Esophagus muscularis mucosa (tissue), 4 donors: ENCODE results near the gene DACH2. TPM values are rescaled to one million over a fixed set of nuclear protein-coding genes. Genes with fewer than 3 reads are reported as not detected.

Experiments used
- DNase-seq: peaks from one replicate; pipeline ENCODE4 v3.0.0-alpha.2; 2017; ENCODE audit errors: extremely low spot score
- H3K27ac ChIP-seq, 4 donors: fragments of 200-600 bp; sonication (generic); replicated peaks in 1 of 4; 1 replicate in 3 of 4; 2 replicates in 1 of 4; pipeline ENCODE4 v1.5.1; 2016 to 2019; ENCODE audit warnings: mild to moderate bottlenecking in 1 of 4
- H3K27me3 ChIP-seq, 4 donors: fragments of 200-600 bp; sonication (generic); one replicate each; pipeline versions ENCODE4 v1.5.1 to v1.6.0; 2016 to 2019
- H3K36me3 ChIP-seq, 4 donors: fragments of 200-600 bp; sonication (generic); one replicate each; pipeline ENCODE4 v1.5.1; 2016 to 2019
- H3K4me1 ChIP-seq, 4 donors: fragments of 200-600 bp; sonication (generic); one replicate each; pipeline ENCODE4 v1.5.1; 2016 to 2019
- H3K4me3 ChIP-seq, 4 donors: fragments of 200-600 bp; sonication (generic); 1 replicate in 2 of 4; 2 replicates in 2 of 4; pipeline ENCODE4 v1.5.1; 2016 to 2019; ENCODE audit warnings: mild to moderate bottlenecking in 4 of 4, moderate library complexity in 1 of 4
- H3K9me3 ChIP-seq, 4 donors: fragments of 200-600 bp; sonication (generic); 1 replicate in 3 of 4; 2 replicates in 1 of 4; pipeline ENCODE4 v1.5.1; 2016 to 2019
- CTCF ChIP-seq, 3 experiments: fragments of 200-600 bp in 2 of 3; fragments of 450-650 bp in 1 of 3; sonication (generic) in 2 of 3; IDR thresholded peaks; one replicate each; pipeline ENCODE4 v1.5.1; 2017 to 2019; ENCODE audit warnings: antibody characterized with exemption in 3 of 3, mild to moderate bottlenecking in 2 of 3, moderate library complexity in 1 of 3
- EP300 ChIP-seq: sonication (generic); formaldehyde crosslinking; IDR thresholded peaks from one replicate; pipeline ENCODE4 v1.6.1; 2017; ENCODE audit warnings: antibody characterized with exemption
- POLR2A ChIP-seq: fragments of 450-650 bp; IDR thresholded peaks from one replicate; pipeline ENCODE4 v1.6.1; 2017; ENCODE audit warnings: antibody characterized with exemption, moderate library complexity, mild to moderate bottlenecking, low read depth
- POLR2AphosphoS5 ChIP-seq, 2 donors: sonication (generic); formaldehyde crosslinking; IDR thresholded peaks; one replicate each; pipeline ENCODE4 v1.6.1; 2017; ENCODE audit warnings: antibody characterized with exemption in 2 of 2
- WGBS: methylation state at CpG from one replicate; pipeline ENCODE4 v1.1.5; 2018; 5-methylcytosine and 5-hydroxymethylcytosine counted together
- intact Hi-C: fragments of 100-400 bp; cut with DNase I; formaldehyde crosslinking; loops from one replicate; pipeline ENCODE4 v1.15.1; 2023
- total RNA-seq, 4 donors: library from RNA; depleted of rRNA; stranded (reverse); fragments of >200 nt; gene quantifications; one replicate each; pipeline versions ENCODE4 v1.1.0 to v1.2.1, GENCODE V29; 2016

Gene DACH2
- total RNA-seq, 4 donors from 2014 or later: 0.39 TPM; not detected in 3

- H3K9me3 ChIP-seq: no peaks in the 10 kb centered on the region
- no peaks in the 10 kb centered on the region for H3K36me3 ChIP-seq
- WGBS: 89% methylated on average over 3 of the region's 3 CpGs
- no peak overlapping the region for H3K4me3 ChIP-seq
- no peak for TF ChIP-seq CTCF (IDR thresholded peaks at IDR 0.05)
- TF ChIP-seq POLR2A: no peak
- no peak for TF ChIP-seq EP300
- no peak for TF ChIP-seq POLR2AphosphoS5 (IDR thresholded peaks at IDR 0.05)
- intact Hi-C loops: no loop called here
- DNase-seq: no peak
- no peak overlapping the region for H3K27ac ChIP-seq
- H3K4me1 ChIP-seq: no peaks in the 10 kb centered on the region
- H3K27me3 ChIP-seq: no peaks in the 10 kb centered on the region
Observed at GRCh38 chrX:86215260-86215659, 67.0 kb downstream of the DACH2 start.

- intact Hi-C loops: no loop called here
- WGBS: 79% methylated on average over 3 of the region's 6 CpGs
- TF ChIP-seq POLR2AphosphoS5 (IDR thresholded peaks at IDR 0.05) (no peak), POLR2A (no peak), CTCF (IDR thresholded peaks at IDR 0.05) (no peak), EP300 (no peak)
- no peaks in the 10 kb centered on the region for H3K4me1 ChIP-seq
- H3K4me3 ChIP-seq: no peak overlapping the region
- DNase-seq: no peak
- H3K27ac ChIP-seq: no peak overlapping the region
- H3K36me3 ChIP-seq: no peaks in the 10 kb centered on the region
- no peaks in the 10 kb centered on the region for H3K27me3 ChIP-seq
- H3K9me3 ChIP-seq: peaks cover 0 to 9% (median 0%) of the 10 kb centered on the region in 4 donors
Observed at GRCh38 chrX:86237482-86237881, 89.2 kb downstream of the DACH2 start.

- 92% methylated on average over 1 of the region's 1 CpG for WGBS
- intact Hi-C loops: no loop called here
- TF ChIP-seq POLR2AphosphoS5 (IDR thresholded peaks at IDR 0.05) (no peak), EP300 (no peak), POLR2A (no peak), CTCF (IDR thresholded peaks at IDR 0.05) (no peak)
- no peak for DNase-seq
- Histone ChIP-seq H3K27ac (no peak overlapping the region), H3K9me3 (peaks cover 0 to 9% (median 0%) of the 10 kb centered on the region in 4 donors), H3K36me3 (no peaks in the 10 kb centered on the region), H3K4me3 (no peak overlapping the region), H3K4me1 (no peaks in the 10 kb centered on the region), H3K27me3 (no peaks in the 10 kb centered on the region)
Observed at GRCh38 chrX:86241547-86241946, 93.3 kb downstream of the DACH2 start.

GRCh38 chrX:86263526-86263925 lies 115.3 kb downstream of the DACH2 start:
- intact Hi-C loops: no loop called here
- no peaks in the 10 kb centered on the region for H3K4me1 ChIP-seq
- no peaks in the 10 kb centered on the region for H3K36me3 ChIP-seq
- H3K4me3 ChIP-seq: no peak overlapping the region
- H3K9me3 ChIP-seq: no peaks in the 10 kb centered on the region
- TF ChIP-seq EP300 (no peak), POLR2AphosphoS5 (IDR thresholded peaks at IDR 0.05) (no peak)
- peaks cover 0 to 6% (median 0%) of the 10 kb centered on the region in 4 donors for H3K27me3 ChIP-seq
- DNase-seq: no peak
- no peak overlapping the region for H3K27ac ChIP-seq

GRCh38 chrX:86295293-86295692 lies 147.0 kb downstream of the DACH2 start:
- 76% methylated on average over 10 of the region's 10 CpGs for WGBS
- no peak overlapping the region for H3K27ac ChIP-seq
- no peak overlapping the region for H3K4me3 ChIP-seq
- no peaks in the 10 kb centered on the region for H3K4me1 ChIP-seq
- no peak for TF ChIP-seq POLR2A
- no peak for TF ChIP-seq POLR2AphosphoS5 (IDR thresholded peaks at IDR 0.05)
- no peak for TF ChIP-seq EP300
- no peak for TF ChIP-seq CTCF (IDR thresholded peaks at IDR 0.05)
- DNase-seq: no peak
- no peaks in the 10 kb centered on the region for H3K9me3 ChIP-seq
- no peaks in the 10 kb centered on the region for H3K36me3 ChIP-seq
- no peaks in the 10 kb centered on the region for H3K27me3 ChIP-seq
- intact Hi-C loops: no loop called here
